ENCODE data around the gene UXT.

The UXT gene

GRCh38 chrX:47650164-47651042, 8.6 kb downstream of the UXT start, which contains the start of gene ELK1:
Gene ELK1, minus strand, starts transcription at chrX:47650563. Its CDS starts 9,122 bp downstream, at chrX:47641441.
- DNase-seq, result peak; percentile 95
- Histone ChIP-seq H3K27me3 (no peaks in the 10 kb centered on the region), H3K36me3 (0 out of 2 replicates have a peak, but pooled peaks cover 3% of the 10 kb centered on the region), H3K9me3 (no peaks in the 10 kb centered on the region), H3K4me1 (no peaks in the 10 kb centered on the region), H3K4me3 (ENCODE audit: low read depth, low read length) (peak within 1 kb of the TSS; percentile 72)
- TF ChIP-seq CTCF (IDR thresholded peaks at IDR 0.05; ENCODE audit: low read depth, low read length), result no peak

GRCh38 chrX:47649781-47650163, 9.2 kb downstream of the UXT start:
- H3K9me3 ChIP-seq, result no peaks in the 10 kb centered on the region
- no peak for TF ChIP-seq CTCF (IDR thresholded peaks at IDR 0.05; ENCODE audit: low read depth, low read length)
- peak overlapping the region; percentile 72 for H3K4me3 ChIP-seq (ENCODE audit: low read depth, low read length)
- H3K4me1 ChIP-seq, result no peaks in the 10 kb centered on the region
- DNase-seq, result no peak
- H3K27me3 ChIP-seq, result no peaks in the 10 kb centered on the region
- H3K36me3 ChIP-seq, result 0 out of 2 replicates have a peak, but pooled peaks cover 3% of the 10 kb centered on the region

GRCh38 chrX:47649271-47649670, 9.7 kb downstream of the UXT start:
- TF ChIP-seq CTCF (IDR thresholded peaks at IDR 0.05; ENCODE audit: low read depth, low read length), result no peak

GRCh38 chrX:47648376-47648775, 10.6 kb downstream of the UXT start:
- no peak for TF ChIP-seq CTCF (IDR thresholded peaks at IDR 0.05; ENCODE audit: low read depth, low read length)
- H3K4me3 ChIP-seq (ENCODE audit: low read depth, low read length), result no peak overlapping the region
- H3K4me1 ChIP-seq, result no peaks in the 10 kb centered on the region
- DNase-seq, result no peak
- H3K9me3 ChIP-seq, result no peaks in the 10 kb centered on the region
- no peaks in the 10 kb centered on the region for H3K27me3 ChIP-seq
- no peaks in the 10 kb centered on the region for H3K36me3 ChIP-seq

More at GRCh38 chrX:47649271-47649670, 9.7 kb downstream of the UXT start:
- 0 out of 2 replicates have a peak, but pooled peaks cover 3% of the 10 kb centered on the region for H3K36me3 ChIP-seq
- H3K4me3 ChIP-seq (ENCODE audit: low read depth, low read length), result peak overlapping the region; percentile 72
- H3K27me3 ChIP-seq, result no peaks in the 10 kb centered on the region
- H3K4me1 ChIP-seq, result no peaks in the 10 kb centered on the region
- DNase-seq, result no peak
- H3K9me3 ChIP-seq, result no peaks in the 10 kb centered on the region

GRCh38 chrX:47646636-47647035, 12.3 kb downstream of the UXT start:
- TF ChIP-seq CTCF (IDR thresholded peaks at IDR 0.05; ENCODE audit: low read depth, low read length), result no peak
- Histone ChIP-seq H3K4me1 (no peaks in the 10 kb centered on the region), H3K36me3 (no peaks in the 10 kb centered on the region), H3K4me3 (ENCODE audit: low read depth, low read length) (no peak overlapping the region), H3K27me3 (no peaks in the 10 kb centered on the region), H3K9me3 (no peaks in the 10 kb centered on the region)
- DNase-seq, result no peak

GRCh38 chrX:47645530-47645929, 13.4 kb downstream of the UXT start:
- Histone ChIP-seq H3K27me3 (no peaks in the 10 kb centered on the region), H3K36me3 (no peaks in the 10 kb centered on the region; the same call in none of the 2 replicates), H3K4me1 (no peaks in the 10 kb centered on the region), H3K4me3 (ENCODE audit: low read depth, low read length) (no peak overlapping the region), H3K9me3 (no peaks in the 10 kb centered on the region)
- DNase-seq, result no peak
- no peak for TF ChIP-seq CTCF (IDR thresholded peaks at IDR 0.05; ENCODE audit: low read depth, low read length)

All from BE2C (cell line).